ENCODE results near the gene DNAI2. TPM values are rescaled to one million over a fixed set of nuclear protein-coding genes. Genes with fewer than 3 reads are reported as not detected.

The DNAI2 gene
- total and polyA plus RNA-seq, 2 donors from 2014 or later, result 0.22 TPM; not detected in 1

- intact Hi-C loops (cut with DNase I), result no loop called here
- TF ChIP-seq, protein P1, sequence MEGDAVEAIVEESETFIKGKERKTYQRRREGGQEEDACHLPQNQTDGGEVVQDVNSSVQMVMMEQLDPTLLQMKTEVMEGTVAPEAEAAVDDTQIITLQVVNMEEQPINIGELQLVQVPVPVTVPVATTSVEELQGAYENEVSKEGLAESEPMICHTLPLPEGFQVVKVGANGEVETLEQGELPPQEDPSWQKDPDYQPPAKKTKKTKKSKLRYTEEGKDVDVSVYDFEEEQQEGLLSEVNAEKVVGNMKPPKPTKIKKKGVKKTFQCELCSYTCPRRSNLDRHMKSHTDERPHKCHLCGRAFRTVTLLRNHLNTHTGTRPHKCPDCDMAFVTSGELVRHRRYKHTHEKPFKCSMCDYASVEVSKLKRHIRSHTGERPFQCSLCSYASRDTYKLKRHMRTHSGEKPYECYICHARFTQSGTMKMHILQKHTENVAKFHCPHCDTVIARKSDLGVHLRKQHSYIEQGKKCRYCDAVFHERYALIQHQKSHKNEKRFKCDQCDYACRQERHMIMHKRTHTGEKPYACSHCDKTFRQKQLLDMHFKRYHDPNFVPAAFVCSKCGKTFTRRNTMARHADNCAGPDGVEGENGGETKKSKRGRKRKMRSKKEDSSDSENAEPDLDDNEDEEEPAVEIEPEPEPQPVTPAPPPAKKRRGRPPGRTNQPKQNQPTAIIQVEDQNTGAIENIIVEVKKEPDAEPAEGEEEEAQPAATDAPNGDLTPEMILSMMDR (IDR thresholded peaks at IDR 0.05; ENCODE audit: borderline replicate concordance, extremely low read depth, insufficient read depth), result no peak
- Histone ChIP-seq H3K9ac (ENCODE audit: low read length in 3 of 3) (no peak overlapping the region), H3K36me3 (ENCODE audit: control insufficient read depth in 2 of 3, insufficient read depth in 3 of 3, low read length in 3 of 3) (no peaks in the 10 kb centered on the region), H3K27ac (ENCODE audit: low read depth in 2 of 2, low read length in 2 of 2) (no peak overlapping the region), H3K4me1 (ENCODE audit: control insufficient read depth in 2 of 3, insufficient read depth in 2 of 3, low read depth in 1 of 3, low read length in 3 of 3) (no peaks in the 10 kb centered on the region), H3K27me3 (ENCODE audit: control insufficient read depth, insufficient read depth, low read length) (no peaks in the 10 kb centered on the region), H3K4me3 (ENCODE audit: low read length in 3 of 3) (no peak overlapping the region), H3K9me3 (ENCODE audit: control insufficient read depth in 2 of 3, insufficient read depth in 1 of 3, low read length in 3 of 3) (no peaks in the 10 kb centered on the region)
- FAIRE-seq (no peak), DNase-seq (no peak)
Observed at GRCh38 chr17:74288785-74289184, 14.8 kb downstream of the DNAI2 start.

DNA sequence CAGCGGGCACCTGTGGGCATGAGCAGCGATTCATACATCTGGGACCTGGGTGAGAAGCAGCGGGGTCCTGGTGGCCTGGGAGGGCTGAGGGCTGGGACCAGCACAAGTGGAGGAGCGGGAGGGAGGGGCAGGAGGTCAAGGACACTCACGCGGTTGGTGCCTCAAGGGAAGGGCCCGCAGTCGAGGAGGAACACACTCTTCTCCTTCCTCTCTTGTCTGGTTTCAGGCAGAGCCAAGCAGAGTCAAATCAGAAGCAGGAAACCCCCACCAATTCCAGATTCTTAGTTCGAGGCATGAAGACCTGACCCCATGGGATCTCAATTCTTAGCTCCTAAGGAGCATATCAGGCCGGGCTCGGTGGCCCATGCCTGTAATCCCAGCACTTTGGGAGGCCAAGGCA is 15.7 kb downstream of the DNAI2 start:
- FAIRE-seq, result no peak
- intact Hi-C loops (cut with DNase I), result no loop called here
- H3K4me1 ChIP-seq (ENCODE audit: control insufficient read depth in 2 of 3, insufficient read depth in 2 of 3, low read depth in 1 of 3, low read length in 3 of 3), result no peaks in the 10 kb centered on the region
- no peak overlapping the region for H3K9ac ChIP-seq (ENCODE audit: low read length in 3 of 3)
- TF ChIP-seq, protein P1 (IDR thresholded peaks at IDR 0.05; ENCODE audit: borderline replicate concordance, extremely low read depth, insufficient read depth), result no peak
- DNase-seq, result no peak
- no peak overlapping the region for H3K4me3 ChIP-seq (ENCODE audit: low read length in 3 of 3)
- no peaks in the 10 kb centered on the region for H3K27me3 ChIP-seq (ENCODE audit: control insufficient read depth, insufficient read depth, low read length)
- no peaks in the 10 kb centered on the region for H3K36me3 ChIP-seq (ENCODE audit: control insufficient read depth in 2 of 3, insufficient read depth in 3 of 3, low read length in 3 of 3)
- H3K9me3 ChIP-seq (ENCODE audit: control insufficient read depth in 2 of 3, insufficient read depth in 1 of 3, low read length in 3 of 3), result no peaks in the 10 kb centered on the region
- H3K27ac ChIP-seq (ENCODE audit: low read depth in 2 of 2, low read length in 2 of 2), result no peak overlapping the region

DNA sequence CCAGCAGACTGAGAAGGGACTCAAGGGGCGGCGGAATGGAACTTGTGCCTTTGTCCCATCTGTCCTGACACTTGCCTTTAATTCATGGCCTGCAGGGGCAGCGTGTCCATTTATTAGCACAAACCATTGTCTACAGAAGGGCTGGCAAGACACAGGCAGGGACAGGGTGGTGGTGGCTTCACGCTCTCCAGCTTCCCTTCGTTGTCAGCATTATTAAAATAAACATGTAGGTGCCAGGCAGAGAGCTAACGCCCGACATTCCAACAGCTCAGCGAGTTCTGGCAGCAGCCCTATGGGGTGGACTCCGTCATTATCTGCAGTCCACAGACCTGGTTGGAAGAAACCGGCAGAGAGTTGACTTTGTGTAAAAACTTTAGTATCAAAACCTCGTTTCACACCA is 16.3 kb downstream of the DNAI2 start:
- DNase-seq, result peak in 3 of 5 donors; percentile 21 to 35 (median 31)
- intact Hi-C loops (cut with DNase I), result no loop called here
- no peaks in the 10 kb centered on the region for H3K4me1 ChIP-seq (ENCODE audit: control insufficient read depth in 2 of 3, insufficient read depth in 2 of 3, low read depth in 1 of 3, low read length in 3 of 3)
- no peak for FAIRE-seq
- no peak overlapping the region for H3K27ac ChIP-seq (ENCODE audit: low read depth in 2 of 2, low read length in 2 of 2)
- TF ChIP-seq, protein P1 (IDR thresholded peaks at IDR 0.05; ENCODE audit: borderline replicate concordance, extremely low read depth, insufficient read depth), result no peak
- H3K9me3 ChIP-seq (ENCODE audit: control insufficient read depth in 2 of 3, insufficient read depth in 1 of 3, low read length in 3 of 3), result no peaks in the 10 kb centered on the region
- no peak overlapping the region for H3K9ac ChIP-seq (ENCODE audit: low read length in 3 of 3)
- no peaks in the 10 kb centered on the region for H3K36me3 ChIP-seq (ENCODE audit: control insufficient read depth in 2 of 3, insufficient read depth in 3 of 3, low read length in 3 of 3)
- no peak overlapping the region for H3K4me3 ChIP-seq (ENCODE audit: low read length in 3 of 3)
- H3K27me3 ChIP-seq (ENCODE audit: control insufficient read depth, insufficient read depth, low read length), result no peaks in the 10 kb centered on the region

GRCh38 chr17:74292495-74292894 is 18.5 kb downstream of the DNAI2 start:
- H3K36me3 ChIP-seq (ENCODE audit: control insufficient read depth in 2 of 3, insufficient read depth in 3 of 3, low read length in 3 of 3), result no peaks in the 10 kb centered on the region
- DNase-seq (peak in 1 of 5 donors; percentile 19), FAIRE-seq (no peak)
- TF ChIP-seq, protein P1 (IDR thresholded peaks at IDR 0.05; ENCODE audit: borderline replicate concordance, extremely low read depth, insufficient read depth), result no peak
- H3K9me3 ChIP-seq (ENCODE audit: control insufficient read depth in 2 of 3, insufficient read depth in 1 of 3, low read length in 3 of 3), result no peaks in the 10 kb centered on the region
- H3K27me3 ChIP-seq (ENCODE audit: control insufficient read depth, insufficient read depth, low read length), result no peaks in the 10 kb centered on the region
- H3K9ac ChIP-seq (ENCODE audit: low read length in 3 of 3), result no peak overlapping the region
- H3K27ac ChIP-seq (ENCODE audit: low read depth in 2 of 2, low read length in 2 of 2), result no peak overlapping the region
- intact Hi-C loops (cut with DNase I), result no loop called here
- H3K4me3 ChIP-seq (ENCODE audit: low read length in 3 of 3), result no peak overlapping the region
- no peaks in the 10 kb centered on the region for H3K4me1 ChIP-seq (ENCODE audit: control insufficient read depth in 2 of 3, insufficient read depth in 2 of 3, low read depth in 1 of 3, low read length in 3 of 3)

All from kidney (tissue), 14 donors.